CD1c-positive myeloid dendritic cell (primary cell): ENCODE results near the gene KASH5.

ENCODE experiments used
- DNase-seq: peaks from one replicate; pipeline ENCODE4 v3.0.0-alpha.2; 2016; ENCODE audit errors: extremely low spot score

Gene KASH5, protein sequence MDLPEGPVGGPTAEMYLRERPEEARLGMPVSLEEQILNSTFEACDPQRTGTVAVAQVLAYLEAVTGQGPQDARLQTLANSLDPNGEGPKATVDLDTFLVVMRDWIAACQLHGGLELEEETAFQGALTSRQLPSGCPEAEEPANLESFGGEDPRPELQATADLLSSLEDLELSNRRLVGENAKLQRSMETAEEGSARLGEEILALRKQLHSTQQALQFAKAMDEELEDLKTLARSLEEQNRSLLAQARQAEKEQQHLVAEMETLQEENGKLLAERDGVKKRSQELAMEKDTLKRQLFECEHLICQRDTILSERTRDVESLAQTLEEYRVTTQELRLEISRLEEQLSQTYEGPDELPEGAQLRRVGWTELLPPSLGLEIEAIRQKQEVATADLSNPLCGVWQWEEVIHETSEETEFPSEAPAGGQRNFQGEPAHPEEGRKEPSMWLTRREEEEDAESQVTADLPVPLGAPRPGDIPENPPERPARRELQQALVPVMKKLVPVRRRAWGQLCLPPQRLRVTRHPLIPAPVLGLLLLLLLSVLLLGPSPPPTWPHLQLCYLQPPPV

GRCh38 chr19:49387936-49388372 lies at the start of gene KASH5:
Gene KASH5 (plus strand): TSS chr19:49388249. CDS start chr19:49390884, 2,635 bp downstream.
- DNase-seq = peak; percentile 84

DNA sequence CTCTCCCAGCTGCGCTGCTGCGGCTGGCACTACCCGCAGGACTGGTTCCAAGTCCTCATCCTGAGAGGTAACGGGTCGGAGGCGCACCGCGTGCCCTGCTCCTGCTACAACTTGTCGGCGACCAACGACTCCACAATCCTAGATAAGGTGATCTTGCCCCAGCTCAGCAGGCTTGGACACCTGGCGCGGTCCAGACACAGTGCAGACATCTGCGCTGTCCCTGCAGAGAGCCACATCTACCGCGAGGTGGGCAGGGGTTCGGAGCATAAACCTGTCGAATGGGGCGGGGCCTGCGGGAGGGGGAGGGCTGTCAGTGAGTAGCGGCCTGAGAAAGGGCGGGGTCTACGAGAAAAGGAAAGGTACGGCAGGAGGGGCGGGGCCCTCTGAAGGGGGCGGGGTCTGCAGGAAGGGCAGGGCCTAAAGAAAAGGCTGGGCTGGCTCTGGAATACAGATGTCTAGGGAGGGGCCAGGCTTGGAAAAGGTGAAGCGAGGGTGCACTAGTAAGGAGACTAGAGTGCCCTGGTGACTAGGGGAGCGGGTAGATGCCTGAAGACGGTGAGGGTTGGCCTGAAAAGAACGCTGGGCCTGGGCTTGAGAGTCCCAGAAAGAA lies 49.3 kb upstream of the KASH5 start:
- DNase-seq = no peak

DNA sequence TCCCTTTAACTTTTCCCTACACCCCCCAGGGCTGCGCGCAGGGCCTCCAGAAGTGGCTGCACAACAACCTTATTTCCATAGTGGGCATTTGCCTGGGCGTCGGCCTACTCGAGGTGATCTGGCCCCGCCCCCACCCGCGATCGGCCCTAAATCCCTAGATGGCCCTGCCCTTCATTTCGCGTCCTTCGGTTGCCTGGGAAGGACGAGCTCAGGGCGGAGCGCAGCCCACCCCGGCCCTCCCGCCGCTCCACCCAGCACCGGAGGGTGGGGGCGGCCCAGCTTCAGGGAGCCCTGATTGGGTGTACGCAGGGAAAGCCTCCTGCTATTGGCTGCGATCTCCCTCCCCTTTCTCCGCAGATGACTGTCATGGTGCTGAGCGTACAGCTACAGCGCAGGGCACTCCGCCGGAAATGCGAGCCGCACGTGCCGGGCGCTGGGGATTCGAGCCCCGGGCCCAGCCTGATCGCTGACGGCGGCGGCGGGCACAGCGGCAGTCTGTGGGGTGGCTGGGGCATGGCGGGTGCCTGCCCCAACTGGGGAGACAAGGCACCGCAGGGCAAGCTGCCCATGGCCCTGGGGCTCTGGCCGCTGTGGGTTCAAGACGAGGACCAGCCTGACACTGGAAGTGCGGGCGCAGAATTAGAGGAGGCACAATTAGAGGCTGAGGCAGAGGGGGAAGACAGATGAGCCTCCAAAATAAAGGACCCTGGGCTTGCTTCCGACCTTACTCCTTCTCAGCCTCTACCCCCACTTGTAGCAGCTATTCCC lies 48.6 kb upstream of the KASH5 start:
- DNase-seq = no peak

- DNase-seq = peak; percentile 32
These were observed 47.8 kb upstream of the KASH5 start for GRCh38 chr19:49340069-49340864.

GRCh38 chr19:49340865-49341718 lies 47.0 kb upstream of the KASH5 start:
- no peak for DNase-seq

- DNase-seq = no peak
These were observed 45.7 kb upstream of the KASH5 start for GRCh38 chr19:49342291-49342721.

GRCh38 chr19:49343123-49343522 lies 44.9 kb upstream of the KASH5 start:
- no peak for DNase-seq

- DNase-seq = no peak
These were observed 43.3 kb upstream of the KASH5 start for GRCh38 chr19:49344505-49345423.

DNA sequence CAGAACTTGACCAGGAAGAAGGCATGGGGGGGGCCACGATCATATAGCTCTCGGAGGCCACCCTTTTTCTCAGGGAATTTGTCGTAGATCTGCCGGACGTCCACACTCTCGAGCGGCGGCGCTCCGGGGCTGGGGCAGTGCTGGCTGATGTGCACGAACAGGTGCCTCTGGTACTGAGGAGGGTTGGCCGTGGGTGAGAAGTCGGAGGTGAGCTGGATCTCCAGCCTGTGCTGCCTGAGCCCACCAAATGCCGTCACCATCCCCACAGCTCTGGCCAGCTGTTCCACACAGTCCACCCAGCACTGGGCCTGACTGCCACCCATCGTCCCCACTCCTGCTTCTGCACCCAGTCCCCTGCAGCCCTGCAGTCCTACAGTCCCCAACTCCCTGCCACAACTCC lies 40.9 kb upstream of the KASH5 start:
- DNase-seq = no peak

DNA sequence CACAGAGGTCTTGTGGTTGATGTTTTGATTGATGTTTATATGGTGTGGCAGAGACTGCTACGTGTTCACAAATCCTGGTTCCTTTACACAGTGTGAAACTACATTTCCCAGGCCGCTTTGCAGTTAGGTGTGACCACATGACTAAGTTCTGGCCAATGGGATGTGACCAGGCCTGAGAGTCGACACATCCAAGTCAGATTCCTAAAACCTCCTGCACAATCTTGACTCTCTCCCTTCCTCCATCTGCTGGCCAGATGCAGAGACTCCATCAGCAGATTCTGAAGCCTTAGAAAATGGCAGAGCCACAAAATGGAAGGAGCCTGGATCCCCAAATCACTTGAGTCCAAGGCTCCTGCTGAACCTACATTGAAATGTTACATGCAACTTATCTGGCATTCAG lies 40.2 kb upstream of the KASH5 start:
- peak; percentile 34 for DNase-seq

- no peak for DNase-seq
These were observed 39.5 kb upstream of the KASH5 start for GRCh38 chr19:49348305-49349189.

DNA sequence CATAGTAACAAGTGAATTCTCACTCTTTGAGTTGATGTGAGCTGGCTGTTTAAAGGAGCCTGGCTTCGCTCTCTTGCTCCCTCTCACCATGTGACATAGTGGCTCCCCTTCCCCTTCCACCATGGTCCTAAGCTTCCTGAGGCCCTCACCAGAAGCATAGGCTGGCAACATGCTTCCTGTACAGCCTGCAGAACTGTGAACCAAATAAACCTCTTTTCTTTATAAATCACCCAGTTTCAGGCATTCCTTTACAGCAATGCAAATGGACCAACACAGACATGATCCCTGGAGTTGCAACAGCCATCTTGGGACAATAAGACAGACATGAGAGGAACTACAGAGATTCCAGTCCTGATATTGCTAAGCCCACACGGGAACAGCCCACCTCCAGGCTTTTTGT lies 38.5 kb upstream of the KASH5 start:
- DNase-seq = no peak

- peak; percentile 50 for DNase-seq
These were observed 32.1 kb upstream of the KASH5 start for GRCh38 chr19:49355909-49356353.

- DNase-seq = no peak
These were observed 31.7 kb upstream of the KASH5 start for GRCh38 chr19:49356382-49356781.

DNA sequence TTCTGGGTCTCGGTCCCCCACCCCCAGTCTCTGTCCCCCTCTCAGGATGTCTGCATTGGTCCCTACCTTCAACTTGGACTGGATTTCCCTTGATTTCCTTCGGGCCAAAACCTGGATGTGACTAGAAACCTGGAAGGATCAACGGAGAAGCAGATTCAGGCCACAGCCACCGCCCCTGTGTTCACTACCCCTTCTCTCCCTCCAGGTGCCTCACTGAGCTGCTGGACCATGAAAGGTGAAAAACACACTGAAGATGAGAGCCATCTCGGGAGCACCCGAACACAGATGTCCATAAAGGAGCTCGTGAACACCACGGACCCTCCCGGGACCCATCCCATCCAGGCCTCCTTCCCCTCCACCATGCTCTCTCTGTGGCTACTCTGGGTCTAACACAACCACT lies 30.9 kb upstream of the KASH5 start:
- no peak for DNase-seq

DNA sequence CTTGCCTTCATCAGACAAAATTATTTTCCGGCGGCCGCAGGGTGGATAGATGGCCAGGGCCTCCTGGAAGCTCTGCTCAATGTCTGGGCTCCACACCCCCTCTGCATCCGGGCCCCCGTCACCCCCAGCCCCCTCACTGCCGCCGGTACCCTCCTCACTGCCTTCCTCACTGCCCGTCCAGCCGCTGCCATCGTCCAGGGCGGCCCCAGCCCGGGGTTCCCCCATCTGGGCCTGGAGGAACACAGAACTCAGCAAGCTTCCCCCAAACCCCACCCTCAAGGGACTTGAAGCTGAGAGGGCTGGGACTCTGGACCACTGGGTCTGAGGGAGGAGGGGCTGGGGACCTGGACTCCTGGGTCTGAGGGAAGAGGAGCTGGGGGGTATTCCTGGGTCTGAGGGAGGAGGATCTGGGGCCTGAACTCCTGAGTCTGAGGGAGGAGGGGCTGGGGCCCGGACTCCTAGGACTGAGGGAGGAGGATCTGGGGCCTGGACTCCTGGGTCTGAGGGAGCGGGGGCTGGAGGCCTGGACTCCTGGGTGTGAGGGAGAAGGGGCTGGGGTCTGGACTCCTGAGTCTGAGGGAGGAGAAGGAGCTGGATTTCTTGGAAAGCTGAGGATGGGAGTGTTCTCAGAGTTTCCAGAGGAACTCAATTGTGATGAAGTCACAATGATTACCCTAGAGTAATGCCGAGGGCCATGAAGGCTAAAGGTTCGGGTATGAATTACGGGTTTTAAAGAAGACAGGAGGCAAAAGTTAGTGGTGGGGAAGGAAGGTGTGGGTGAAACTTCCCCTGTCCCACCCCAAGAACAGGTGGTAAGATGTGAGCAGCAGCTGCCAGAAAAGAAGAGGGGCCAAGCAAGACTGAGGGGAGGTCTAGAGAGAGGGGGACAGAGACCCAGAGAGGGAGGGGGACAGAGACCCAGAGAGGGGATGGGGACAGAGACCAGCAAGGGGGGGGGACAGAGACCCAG lies 27.9 kb upstream of the KASH5 start:
- DNase-seq = no peak

DNA sequence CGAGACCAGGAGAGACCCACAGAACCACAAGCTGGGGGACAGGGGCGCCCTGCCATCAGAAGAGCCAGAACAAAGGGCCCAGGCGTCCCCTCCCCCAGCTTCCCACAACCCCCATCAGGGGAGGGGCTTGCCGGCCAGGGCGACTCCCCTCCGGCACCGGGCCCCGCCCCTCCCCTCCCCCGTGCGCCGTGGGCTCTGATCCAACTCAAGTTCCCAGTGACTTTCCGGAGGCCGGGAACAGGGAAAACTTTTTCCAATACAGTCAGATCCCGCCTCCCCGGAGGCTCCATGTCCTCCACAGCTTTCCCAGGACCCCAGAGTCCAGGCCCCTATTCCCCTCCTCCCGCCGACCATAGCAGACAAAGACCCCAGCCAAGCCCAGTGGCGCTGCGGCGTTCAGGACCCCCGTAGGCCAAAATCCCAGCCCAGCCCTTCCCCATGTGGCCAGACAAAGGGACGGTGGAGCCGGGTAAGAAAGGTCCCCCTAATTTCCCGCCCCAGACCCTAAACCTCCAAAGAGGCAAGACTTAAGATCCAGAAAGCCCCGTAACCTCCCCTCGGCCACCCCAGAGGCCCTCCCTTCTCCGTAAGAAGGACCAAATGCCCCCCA lies 26.5 kb upstream of the KASH5 start:
- DNase-seq = no peak
